Stomach (tissue), 4 donors: ENCODE results near the gene NOC4L.

Source experiments
- EP300 ChIP-seq: sonication (generic); formaldehyde crosslinking; IDR thresholded peaks from one replicate; pipeline ENCODE4 v1.6.1; 2017; ENCODE audit warnings: antibody characterized with exemption
- POLR2A ChIP-seq, 4 donors: fragments of 450-650 bp; IDR thresholded peaks; one replicate each; pipeline ENCODE4 v1.6.1; 2016; ENCODE audit warnings: antibody characterized with exemption in 4 of 4, control low read depth in 2 of 4, mild to moderate bottlenecking in 1 of 4, moderate library complexity in 1 of 4
- POLR2AphosphoS5 ChIP-seq, 3 donors: sonication (generic); formaldehyde crosslinking; IDR thresholded peaks; one replicate each; pipeline ENCODE4 v1.6.1; 2016; ENCODE audit warnings: antibody characterized with exemption in 3 of 3
- TF ChIP-seq, protein P1 (sequence below), 7 experiments: fragments of 450-650 bp in 4 of 7; fragments of 200-600 bp in 3 of 7; sonication (generic) in 3 of 7; IDR thresholded peaks; one replicate each; pipeline ENCODE4 v1.5.1; 2016 to 2019; ENCODE audit warnings: antibody characterized with exemption in 7 of 7, control low read depth in 2 of 7, mild to moderate bottlenecking in 1 of 7

DNA sequence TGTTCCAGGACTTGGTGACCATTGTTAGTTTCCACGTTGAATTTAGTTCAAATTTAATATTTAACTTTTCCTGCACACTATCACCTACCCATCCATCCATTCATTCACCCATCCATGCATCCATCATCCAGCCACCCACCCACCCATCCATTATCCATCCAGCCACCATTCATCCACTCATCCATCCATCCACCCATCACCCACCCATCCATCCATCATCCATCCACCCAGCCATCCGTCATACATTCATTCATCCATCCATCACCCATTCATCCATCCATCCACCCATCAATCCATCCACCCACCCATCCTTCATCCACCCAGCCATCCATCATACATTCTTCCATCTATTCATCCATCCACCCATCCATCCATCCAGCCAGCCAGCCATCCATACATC, 21.8 kb downstream of the NOC4L start:
- TF ChIP-seq, protein P1, sequence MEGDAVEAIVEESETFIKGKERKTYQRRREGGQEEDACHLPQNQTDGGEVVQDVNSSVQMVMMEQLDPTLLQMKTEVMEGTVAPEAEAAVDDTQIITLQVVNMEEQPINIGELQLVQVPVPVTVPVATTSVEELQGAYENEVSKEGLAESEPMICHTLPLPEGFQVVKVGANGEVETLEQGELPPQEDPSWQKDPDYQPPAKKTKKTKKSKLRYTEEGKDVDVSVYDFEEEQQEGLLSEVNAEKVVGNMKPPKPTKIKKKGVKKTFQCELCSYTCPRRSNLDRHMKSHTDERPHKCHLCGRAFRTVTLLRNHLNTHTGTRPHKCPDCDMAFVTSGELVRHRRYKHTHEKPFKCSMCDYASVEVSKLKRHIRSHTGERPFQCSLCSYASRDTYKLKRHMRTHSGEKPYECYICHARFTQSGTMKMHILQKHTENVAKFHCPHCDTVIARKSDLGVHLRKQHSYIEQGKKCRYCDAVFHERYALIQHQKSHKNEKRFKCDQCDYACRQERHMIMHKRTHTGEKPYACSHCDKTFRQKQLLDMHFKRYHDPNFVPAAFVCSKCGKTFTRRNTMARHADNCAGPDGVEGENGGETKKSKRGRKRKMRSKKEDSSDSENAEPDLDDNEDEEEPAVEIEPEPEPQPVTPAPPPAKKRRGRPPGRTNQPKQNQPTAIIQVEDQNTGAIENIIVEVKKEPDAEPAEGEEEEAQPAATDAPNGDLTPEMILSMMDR (IDR thresholded peaks at IDR 0.05), result no peak
- TF ChIP-seq POLR2A (IDR thresholded peaks at IDR 0.05) (no peak), POLR2AphosphoS5 (IDR thresholded peaks at IDR 0.05) (no peak), EP300 (no peak)
